SIG-M5 (cell line): Measurements from ENCODE around the gene LRRC8D.
A peak's percentile ranks its signal among the peaks of the same experiment; 100 is the strongest.

Experiments used
- DNase-seq: peaks from one replicate; lab custom pipeline; 2025; lab: John Stamatoyannopoulos, UW

The LRRC8D gene

DNA sequence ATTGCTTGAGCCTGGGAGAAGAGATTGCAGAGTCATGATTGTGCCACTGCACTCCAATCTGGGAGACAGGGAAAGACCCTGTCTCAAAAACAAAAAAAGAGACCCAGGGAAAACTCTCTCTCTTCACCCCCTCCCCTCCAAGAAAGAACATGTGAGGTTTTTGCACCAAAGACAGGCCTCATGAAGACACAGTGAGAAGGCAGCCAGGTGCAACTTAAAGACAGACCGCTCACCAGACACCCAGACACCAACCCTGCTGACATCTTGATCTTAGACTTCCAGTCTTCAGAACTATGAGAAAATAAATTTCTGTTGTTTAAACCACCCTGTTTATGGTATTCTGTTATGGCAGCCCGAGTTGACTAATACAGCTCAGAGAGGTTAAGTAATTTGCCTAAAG lies 13.3 kb upstream of the LRRC8D start:
- no peak for DNase-seq

- DNase-seq: no peak
Observed at GRCh38 chr1:89807983-89808382, 12.8 kb upstream of the LRRC8D start.

DNA sequence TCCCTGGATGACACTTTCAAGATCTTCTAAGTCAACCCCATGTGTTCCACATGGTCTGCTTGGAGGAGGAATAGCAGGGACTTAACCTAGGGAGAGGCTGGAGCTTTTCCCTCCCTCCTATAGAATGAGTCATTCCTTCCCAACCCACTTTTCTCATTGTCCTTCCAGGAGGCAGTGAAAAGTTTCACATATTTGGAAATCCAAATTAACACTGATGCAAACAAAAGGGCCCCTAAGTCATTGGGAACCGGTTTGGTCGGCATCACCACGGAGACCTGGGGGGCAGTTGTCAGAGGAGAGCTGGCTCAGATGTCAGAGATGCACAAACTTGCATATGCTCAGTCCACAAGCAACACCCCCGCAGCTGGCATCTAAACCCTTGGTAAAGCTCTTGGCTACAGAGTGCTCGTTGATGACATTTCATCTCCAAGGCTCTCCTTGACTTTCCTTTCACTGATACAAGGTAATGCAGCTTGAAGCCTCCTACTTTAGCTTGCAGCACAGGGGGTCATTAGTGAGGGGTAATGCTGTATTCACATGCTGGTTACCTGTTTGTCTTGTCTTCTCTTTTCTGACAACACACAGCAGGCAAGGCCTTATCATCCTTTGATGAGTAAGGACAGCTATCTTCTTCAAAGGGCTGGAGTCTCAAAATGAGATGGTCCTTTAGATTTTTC lies 12.3 kb upstream of the LRRC8D start:
- DNase-seq: no peak

DNA sequence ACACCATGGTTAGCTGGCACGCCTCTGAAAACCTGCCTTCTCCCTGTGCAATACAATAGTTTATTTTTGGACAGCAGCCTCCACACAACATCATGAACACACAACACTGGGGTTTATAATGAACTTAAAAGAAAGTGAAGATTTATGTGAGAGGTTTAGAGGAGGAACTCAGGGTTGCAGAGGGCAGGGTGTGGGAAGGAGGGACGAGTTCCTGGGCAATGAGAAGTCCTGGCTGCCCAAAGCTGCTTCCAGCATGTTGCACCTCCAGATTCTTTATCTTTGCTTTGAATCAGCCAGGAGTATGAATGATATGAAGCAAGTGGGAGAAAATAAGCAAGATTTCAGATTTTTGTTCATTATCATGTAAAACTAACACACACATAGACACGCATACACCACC lies 11.3 kb upstream of the LRRC8D start:
- DNase-seq: no peak

DNA sequence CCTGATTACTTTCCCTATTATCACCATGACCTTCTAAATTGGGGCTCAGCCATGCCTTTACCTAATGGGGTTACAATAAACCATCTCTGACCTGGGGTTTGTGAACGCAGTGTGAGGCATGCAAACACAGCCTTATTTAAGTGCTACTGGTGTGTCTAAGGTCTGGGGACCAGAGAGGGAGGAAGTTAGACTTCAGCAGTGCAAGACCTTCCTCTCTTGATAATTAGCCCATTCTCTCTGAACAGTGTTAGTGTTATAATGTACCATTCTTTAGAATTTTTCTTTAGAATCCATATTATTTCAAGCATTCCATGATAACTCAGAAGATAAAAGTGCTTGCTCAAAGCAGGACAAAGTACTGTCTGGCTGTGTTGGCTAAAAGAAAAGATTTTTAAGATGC lies 10.5 kb upstream of the LRRC8D start:
- no peak for DNase-seq

DNA sequence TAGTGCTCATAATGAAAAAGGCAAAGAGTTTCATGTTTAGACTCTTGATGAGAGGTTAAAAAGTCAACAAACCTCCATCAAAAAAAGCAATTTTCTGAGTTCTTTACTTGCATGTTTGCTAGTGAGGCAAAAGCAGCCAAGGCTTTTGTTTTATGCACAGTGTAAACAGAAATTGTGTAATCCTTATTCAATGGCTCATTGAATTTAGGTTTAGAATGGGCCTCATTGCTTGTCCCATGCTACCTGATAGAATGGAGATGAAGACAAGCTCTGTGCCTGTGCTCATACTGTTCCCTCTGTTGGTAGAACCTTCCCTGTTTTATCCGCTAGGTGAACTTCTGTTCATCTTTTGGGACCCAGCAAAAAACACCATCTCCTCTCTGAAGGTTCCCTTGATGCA lies 10.0 kb upstream of the LRRC8D start:
- no peak for DNase-seq

DNA sequence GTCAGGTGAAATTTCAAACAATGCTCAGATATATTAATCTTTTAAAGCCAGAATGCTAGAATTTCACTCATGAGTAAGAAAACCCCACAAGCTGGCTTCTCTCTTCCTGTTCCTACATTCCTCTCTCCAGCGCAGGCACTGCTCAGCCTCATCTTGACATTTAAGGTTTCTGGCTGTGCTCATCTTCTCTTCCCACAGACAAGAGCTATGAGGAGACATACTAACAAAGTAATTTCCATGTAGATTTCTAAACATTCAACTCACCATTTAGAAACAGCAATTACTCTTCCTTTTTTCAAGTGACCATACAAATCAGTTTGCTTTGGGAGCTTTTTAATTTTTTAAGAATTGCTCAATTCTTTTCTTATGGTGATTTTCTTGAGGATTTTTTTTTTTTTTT lies 7.8 kb upstream of the LRRC8D start:
- DNase-seq: no peak

- DNase-seq: no peak
Observed at GRCh38 chr1:89815040-89815439, 5.8 kb upstream of the LRRC8D start.

- peak; percentile 92 for DNase-seq
Observed at GRCh38 chr1:89815611-89816010, 5.2 kb upstream of the LRRC8D start.

DNA sequence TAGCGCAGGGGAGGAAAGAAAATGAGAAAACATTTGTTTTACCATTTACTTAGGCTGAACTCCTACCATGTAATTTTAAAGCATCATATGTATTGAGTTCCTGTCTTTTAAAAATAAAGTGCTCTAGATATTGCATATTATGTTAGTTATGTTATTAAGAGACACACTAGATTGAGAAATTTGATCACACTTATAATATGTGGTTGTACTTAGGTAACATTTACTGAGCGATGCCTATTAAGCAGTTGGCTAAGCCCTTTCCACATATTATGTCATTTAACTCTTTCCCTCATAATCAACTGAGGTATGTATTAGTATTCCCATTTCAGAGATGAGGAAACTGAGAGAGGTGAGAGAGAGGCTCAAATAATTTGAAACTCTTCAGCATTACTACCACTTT lies 4.5 kb upstream of the LRRC8D start:
- no peak for DNase-seq

DNA sequence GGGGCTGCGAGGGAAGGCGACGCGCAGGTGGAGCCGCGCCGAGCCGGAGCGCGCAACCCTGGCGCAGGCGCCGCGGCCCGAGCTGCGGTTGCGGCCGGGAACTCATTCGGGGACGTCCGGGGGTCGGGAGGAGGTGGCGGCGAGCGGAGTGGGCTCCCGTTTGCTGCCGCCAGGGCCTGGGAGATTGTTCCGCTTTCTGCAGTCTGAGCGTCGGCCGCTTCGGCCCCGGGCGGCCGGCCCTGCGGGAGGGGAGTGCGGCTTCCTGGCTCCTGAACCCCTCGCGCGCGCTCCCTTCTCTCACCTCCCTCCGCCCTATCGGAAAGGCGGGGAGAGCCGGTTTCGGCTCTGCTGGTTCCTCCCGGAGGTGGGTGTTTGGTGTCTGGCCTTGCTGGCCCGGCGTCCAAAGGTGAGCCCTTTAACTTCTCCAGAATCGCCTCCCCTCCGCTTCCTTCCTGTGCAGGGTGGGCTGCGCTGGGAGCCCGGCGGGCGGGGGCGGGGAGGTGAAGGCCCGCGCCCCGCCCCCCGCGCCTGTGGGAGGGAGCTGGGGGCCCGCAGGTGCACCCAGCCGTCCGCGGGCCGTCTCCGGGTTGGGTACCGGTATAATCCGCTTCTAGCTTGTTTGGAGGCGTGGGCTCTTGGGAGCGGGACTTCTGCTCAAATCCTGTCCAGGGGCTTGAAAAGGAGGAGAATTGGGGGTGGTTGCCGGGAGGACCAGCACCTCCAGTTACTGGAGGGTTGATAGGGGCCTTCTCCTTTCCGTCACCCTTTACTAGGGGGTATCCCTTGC lies 683 bp downstream of the LRRC8D start:
- DNase-seq: peak; percentile 46

- DNase-seq: no peak
Observed at GRCh38 chr1:89822109-89822962, 1.5 kb downstream of the LRRC8D start.

DNA sequence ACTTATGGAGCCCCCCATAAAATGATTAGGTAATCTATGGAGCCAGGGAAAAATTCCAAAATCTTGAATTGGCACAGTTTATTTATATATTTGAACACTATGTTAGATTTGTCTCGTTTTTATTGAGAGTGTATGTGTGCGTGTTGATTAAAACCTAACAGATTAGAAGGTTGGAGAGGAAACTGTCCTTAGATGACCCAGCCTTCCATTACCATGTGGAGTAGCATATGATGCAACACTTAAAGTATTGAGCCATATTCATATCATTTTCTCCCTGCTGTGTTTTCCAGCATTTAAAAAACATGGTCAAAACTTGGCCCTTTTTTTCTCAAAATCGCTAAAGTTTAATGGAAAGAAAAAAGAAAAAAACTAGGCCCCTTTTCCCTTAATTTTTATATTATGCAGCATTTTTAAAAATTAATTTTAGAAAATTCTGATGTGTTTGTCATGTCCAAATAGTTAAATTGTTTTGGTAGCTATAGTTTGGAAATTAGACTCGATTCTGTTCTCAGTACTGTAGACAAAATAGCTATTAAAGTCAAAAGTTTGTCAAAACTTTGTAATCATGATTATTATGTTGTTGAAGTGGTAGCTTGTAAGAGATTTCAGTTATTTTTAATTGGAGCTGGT lies 2.3 kb downstream of the LRRC8D start:
- DNase-seq: no peak

- DNase-seq: no peak
Observed at GRCh38 chr1:89823679-89824292, 3.0 kb downstream of the LRRC8D start.

DNA sequence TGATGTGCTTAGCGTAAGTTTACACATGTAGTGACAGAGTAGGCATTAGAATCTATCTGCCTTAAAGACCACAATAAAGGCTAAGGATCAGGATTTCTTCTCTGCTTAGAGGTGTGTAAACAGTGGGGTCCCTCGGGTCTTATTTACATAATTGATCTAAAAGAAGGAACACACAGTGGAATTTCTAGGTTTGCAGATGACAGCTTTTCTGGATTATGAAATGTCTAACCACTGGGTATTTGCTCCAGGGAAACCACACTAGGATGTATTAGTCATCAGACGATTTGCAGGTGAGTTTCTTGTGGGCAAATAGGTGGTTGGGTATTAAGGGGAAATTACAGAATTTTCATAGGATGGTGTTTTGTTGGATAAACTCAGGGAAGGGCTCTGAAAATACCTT lies 5.8 kb downstream of the LRRC8D start:
- DNase-seq: no peak

DNA sequence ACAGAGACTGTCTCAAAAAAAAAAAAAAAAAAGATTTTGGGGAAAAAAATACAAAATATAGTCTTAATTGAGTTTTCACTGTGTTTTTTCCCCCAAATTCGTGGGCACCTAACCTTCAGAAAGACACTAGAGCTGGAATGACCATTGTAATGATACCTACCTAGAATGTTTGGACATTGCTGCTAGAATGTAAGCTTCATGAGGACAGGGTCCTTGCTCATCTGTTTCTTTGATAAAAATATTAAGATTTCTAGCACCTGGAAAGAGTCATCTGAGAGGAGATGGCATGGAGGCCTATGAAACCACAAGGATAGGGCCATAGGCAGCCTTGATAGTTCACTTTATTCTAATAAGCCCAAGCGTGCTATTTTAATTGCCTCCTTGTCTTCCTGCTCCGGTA lies 6.5 kb downstream of the LRRC8D start:
- no peak for DNase-seq

GRCh38 chr1:89827902-89828301 lies 7.1 kb downstream of the LRRC8D start:
- no peak for DNase-seq

DNA sequence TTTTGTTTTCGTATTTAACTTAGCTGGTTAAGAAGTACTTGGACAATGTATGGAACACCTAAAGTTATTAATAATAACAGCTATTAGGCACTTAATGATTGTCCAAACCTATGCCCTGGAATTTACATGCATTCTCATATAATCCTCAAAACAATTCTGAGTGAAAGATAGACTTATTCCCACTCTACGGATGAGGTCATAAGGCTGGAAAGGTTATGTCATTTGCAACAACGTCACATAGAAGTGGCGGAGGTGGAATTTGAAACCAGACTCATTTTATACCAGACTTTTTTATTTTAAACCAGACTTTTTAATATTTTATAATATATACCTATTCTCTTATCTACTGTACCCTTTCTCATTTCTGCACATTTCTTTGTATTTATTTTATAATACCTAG lies 8.4 kb downstream of the LRRC8D start:
- no peak for DNase-seq

GRCh38 chr1:89831462-89832120 lies 10.8 kb downstream of the LRRC8D start:
- DNase-seq: no peak

DNA sequence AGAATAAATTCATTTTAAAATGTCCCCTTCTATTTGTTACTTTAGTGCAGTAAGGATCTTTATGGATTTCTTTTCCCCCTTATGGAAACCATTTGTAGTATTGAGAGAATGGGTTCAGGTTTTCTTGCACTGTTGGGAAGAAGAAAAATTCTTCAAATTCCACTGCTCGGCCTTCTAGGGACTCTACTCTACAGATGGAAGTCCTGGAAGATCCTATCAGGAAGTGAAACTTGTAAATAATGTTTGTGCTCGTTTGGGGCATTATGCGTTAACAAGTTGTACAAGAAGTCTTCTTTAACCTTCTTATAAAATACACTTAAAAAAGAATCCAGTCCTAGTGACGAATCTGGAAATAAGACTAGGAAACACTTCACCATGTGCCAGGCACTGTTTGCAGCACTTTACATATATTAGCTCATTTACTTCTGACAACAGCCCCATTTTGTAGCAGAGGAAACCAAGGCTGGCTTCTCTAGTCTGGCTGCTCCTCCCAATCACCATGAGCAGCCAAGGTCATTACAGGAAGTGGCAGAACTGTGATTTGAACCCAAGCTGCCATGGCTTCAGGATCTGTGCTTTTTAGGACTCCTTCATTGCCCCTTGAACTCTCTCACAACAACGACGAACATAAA lies 11.8 kb downstream of the LRRC8D start:
- no peak for DNase-seq
